OCI-LY1 (cell line): ENCODE measurements around the gene ERGIC1.

Experiments
- H2AFZ ChIP-seq: fragments of 200-600 bp; sonication (generic), shearing (Covaris generic); 2 replicates; pipeline ENCODE4 v1.6.0; 2014; ENCODE audit warnings: antibody characterized with exemption, mild to moderate bottlenecking, low read length
- H3F3A ChIP-seq: fragments of 200-600 bp; sonication (generic), shearing (Covaris generic); 2 replicates; pipeline ENCODE4 v1.6.0; 2014; ENCODE audit warnings: mild to moderate bottlenecking, antibody characterized with exemption, low read length, moderate library complexity; ENCODE audit not compliant: insufficient read depth
- H3K27ac ChIP-seq: fragments of 200-600 bp; sonication (generic); 2 replicates; pipeline ENCODE4 v1.5.1; 2014; ENCODE audit warnings: low read length, mixed run types, mild to moderate bottlenecking, low read depth; ENCODE audit not compliant: poor library complexity, severe bottlenecking
- H3K27me3 ChIP-seq: fragments of 200-600 bp; sonication (generic); 2 replicates; pipeline ENCODE4 v1.6.0; 2014; ENCODE audit warnings: antibody characterized with exemption, mild to moderate bottlenecking, low read length, moderate library complexity; ENCODE audit not compliant: insufficient read depth
- H3K36me3 ChIP-seq: fragments of 200-600 bp; sonication (generic); 2 replicates; pipeline ENCODE4 v1.6.1; 2014; ENCODE audit warnings: mild to moderate bottlenecking, antibody characterized with exemption, low read length, moderate library complexity, mixed read lengths; ENCODE audit not compliant: insufficient read depth
- H3K4me1 ChIP-seq: fragments of 200-600 bp; sonication (generic); 2 replicates; pipeline ENCODE4 v1.5.1; 2014; ENCODE audit warnings: mild to moderate bottlenecking, low read length, moderate library complexity; ENCODE audit not compliant: insufficient read depth, severe bottlenecking
- H3K4me2 ChIP-seq: fragments of 200-600 bp; sonication (generic), shearing (Covaris generic); 2 replicates; pipeline ENCODE4 v1.6.1; 2014; ENCODE audit warnings: low read length
- H3K4me3 ChIP-seq: fragments of 200-600 bp; sonication (generic); 2 replicates; pipeline ENCODE4 v1.5.1; 2014; ENCODE audit warnings: low read length, low read depth, mild to moderate bottlenecking, mixed read lengths; ENCODE audit not compliant: poor library complexity, severe bottlenecking
- H3K79me2 ChIP-seq: fragments of 200-600 bp; shearing (Covaris generic); 2 replicates; pipeline ENCODE4 v1.6.1; 2016; ENCODE audit warnings: mixed run types, low read length, mixed read lengths; ENCODE audit not compliant: insufficient read depth
- H3K9ac ChIP-seq: fragments of 200-600 bp; sonication (generic), shearing (Covaris generic); 2 replicates; pipeline ENCODE4 v1.6.1; 2014; ENCODE audit warnings: mild to moderate bottlenecking, low read length, mixed read lengths
- H3K9me2 ChIP-seq: fragments of 200-600 bp; sonication (generic), shearing (Covaris generic); 2 replicates; pipeline ENCODE4 v1.6.1; 2014; ENCODE audit warnings: low read depth, mild to moderate bottlenecking, low read length, mixed read lengths
- H3K9me3 ChIP-seq: fragments of 200-600 bp; shearing (Covaris generic); 2 replicates; pipeline ENCODE4 v1.6.1; 2014; ENCODE audit warnings: low read length, mixed read lengths
- H4K20me1 ChIP-seq: fragments of 200-600 bp; sonication (generic), shearing (Covaris generic); 2 replicates; pipeline ENCODE4 v1.6.0; 2016; ENCODE audit warnings: mild to moderate bottlenecking, low read length; ENCODE audit not compliant: insufficient read depth
- CTCF ChIP-seq: fragments of 200-600 bp; sonication (generic), shearing (Covaris generic); IDR thresholded peaks from 2 replicates; pipeline ENCODE4 v1.5.1; 2017; ENCODE audit warnings: mild to moderate bottlenecking, antibody characterized with exemption, low read length, moderate library complexity, mixed read lengths
- EZH2 ChIP-seq: fragments of 200-600 bp; sonication (generic), shearing (Covaris generic); IDR thresholded peaks from 2 replicates; pipeline ENCODE4 v1.8.0; 2017; ENCODE audit warnings: borderline replicate concordance, mixed run types, mild to moderate bottlenecking, antibody characterized with exemption, low read length, moderate library complexity, mixed read lengths

The ERGIC1 gene

GRCh38 chr5:172844577-172844838, 10.5 kb downstream of the ERGIC1 start:
- no peak overlapping the region for H2AFZ ChIP-seq
- no peaks in the 10 kb centered on the region for H3K9me2 ChIP-seq
- H3K79me2 ChIP-seq, result peaks cover 8% of the 10 kb centered on the region; the same call in 1 of the 2 replicates
- H3K4me3 ChIP-seq, result no peak overlapping the region
- peaks cover 13% of the 10 kb centered on the region; the same call in 1 of the 2 replicates for H3K36me3 ChIP-seq
- no peak overlapping the region for H3K27ac ChIP-seq
- H3K4me1 ChIP-seq, result peaks cover 31% of the 10 kb centered on the region
- no peaks in the 10 kb centered on the region for H3K27me3 ChIP-seq
- H3F3A ChIP-seq, result no peaks in the 10 kb centered on the region
- TF ChIP-seq EZH2, result no peak
- TF ChIP-seq CTCF, result no peak
- no peaks in the 10 kb centered on the region for H4K20me1 ChIP-seq
- no peaks in the 10 kb centered on the region for H3K9me3 ChIP-seq
- H3K4me2 ChIP-seq, result no peak overlapping the region
- no peak overlapping the region for H3K9ac ChIP-seq

- peaks cover 8% of the 10 kb centered on the region; the same call in 1 of the 2 replicates for H3K36me3 ChIP-seq
- H3K79me2 ChIP-seq, result peaks cover 8% of the 10 kb centered on the region; the same call in 1 of the 2 replicates
- no peaks in the 10 kb centered on the region for H3K9me2 ChIP-seq
- H3K4me1 ChIP-seq, result peaks cover 37% of the 10 kb centered on the region
- H3K9ac ChIP-seq, result no peak overlapping the region
- H3K4me3 ChIP-seq, result no peak overlapping the region
- TF ChIP-seq EZH2 (no peak), CTCF (no peak)
- H3K27me3 ChIP-seq, result no peaks in the 10 kb centered on the region
- H4K20me1 ChIP-seq, result no peaks in the 10 kb centered on the region
- no peak overlapping the region for H2AFZ ChIP-seq
- H3F3A ChIP-seq, result no peaks in the 10 kb centered on the region
- no peak overlapping the region for H3K4me2 ChIP-seq
- H3K9me3 ChIP-seq, result no peaks in the 10 kb centered on the region
- H3K27ac ChIP-seq, result no peak overlapping the region
Observed at GRCh38 chr5:172845154-172845553, 11.1 kb downstream of the ERGIC1 start.

- H3K27ac ChIP-seq, result no peak overlapping the region
Observed at GRCh38 chr5:172845576-172845975, 11.5 kb downstream of the ERGIC1 start.

More at GRCh38 chr5:172845576-172845975, 11.5 kb downstream of the ERGIC1 start:
- no peak overlapping the region for H3K4me3 ChIP-seq
- H3F3A ChIP-seq, result no peaks in the 10 kb centered on the region
- no peaks in the 10 kb centered on the region for H3K27me3 ChIP-seq
- peaks cover 8% of the 10 kb centered on the region; the same call in 1 of the 2 replicates for H3K79me2 ChIP-seq
- H3K9me3 ChIP-seq, result no peaks in the 10 kb centered on the region
- no peak overlapping the region for H2AFZ ChIP-seq
- peaks cover 8% of the 10 kb centered on the region; the same call in 1 of the 2 replicates for H3K36me3 ChIP-seq
- H4K20me1 ChIP-seq, result no peaks in the 10 kb centered on the region
- TF ChIP-seq EZH2 (no peak), CTCF (no peak)
- H3K9ac ChIP-seq, result no peak overlapping the region
- no peaks in the 10 kb centered on the region for H3K9me2 ChIP-seq
- H3K4me2 ChIP-seq, result no peak overlapping the region
- H3K4me1 ChIP-seq, result peaks cover 42% of the 10 kb centered on the region
